Skeletal muscle tissue (tissue), 4 donors: Measurements from ENCODE around the gene ARHGAP44. TPM values are rescaled to one million over a fixed set of nuclear protein-coding genes. Genes with fewer than 3 reads are reported as not detected.

Experiments
- H3K27ac ChIP-seq: one replicate; pipeline ENCODE4 v1.7.0; 2013; ENCODE audit warnings: mild to moderate bottlenecking, low read depth, low read length, inconsistent platforms
- H3K27me3 ChIP-seq, 3 donors: one replicate each; pipeline ENCODE4 v1.7.0; 2013; ENCODE audit warnings: low read length in 3 of 3; ENCODE audit not compliant: control insufficient read depth in 3 of 3, insufficient read depth in 3 of 3
- H3K36me3 ChIP-seq, 3 donors: one replicate each; pipeline ENCODE4 v1.7.0; 2013; ENCODE audit warnings: low read length in 3 of 3; ENCODE audit not compliant: control insufficient read depth in 3 of 3, insufficient read depth in 3 of 3
- H3K4me1 ChIP-seq, 3 donors: one replicate each; pipeline ENCODE4 v1.7.0; 2013; ENCODE audit warnings: low read length in 3 of 3, mild to moderate bottlenecking in 3 of 3; ENCODE audit not compliant: control insufficient read depth in 3 of 3, insufficient read depth in 3 of 3
- H3K4me3 ChIP-seq, 3 donors: one replicate each; pipeline ENCODE4 v1.7.0; 2013; ENCODE audit warnings: low read length in 3 of 3
- H3K9ac ChIP-seq, 3 donors: one replicate each; pipeline ENCODE4 v1.7.0; 2013; ENCODE audit warnings: low read length in 3 of 3, mild to moderate bottlenecking in 3 of 3, moderate library complexity in 2 of 3, low read depth in 1 of 3
- H3K9me3 ChIP-seq, 3 donors: one replicate each; pipeline ENCODE4 v1.7.0; 2013; ENCODE audit warnings: low read length in 3 of 3; ENCODE audit not compliant: control insufficient read depth in 3 of 3
- total RNA-seq: library from RNA; depleted of rRNA; stranded (reverse); fragments of >200 nt; gene quantifications from one replicate; pipeline ENCODE4 v1.2.3, GENCODE V29; 2014
- donor health status: Osteomylitis.

ARHGAP44 gene
- total RNA-seq, 1 donor from 2014 or later = 3.7 TPM

DNA sequence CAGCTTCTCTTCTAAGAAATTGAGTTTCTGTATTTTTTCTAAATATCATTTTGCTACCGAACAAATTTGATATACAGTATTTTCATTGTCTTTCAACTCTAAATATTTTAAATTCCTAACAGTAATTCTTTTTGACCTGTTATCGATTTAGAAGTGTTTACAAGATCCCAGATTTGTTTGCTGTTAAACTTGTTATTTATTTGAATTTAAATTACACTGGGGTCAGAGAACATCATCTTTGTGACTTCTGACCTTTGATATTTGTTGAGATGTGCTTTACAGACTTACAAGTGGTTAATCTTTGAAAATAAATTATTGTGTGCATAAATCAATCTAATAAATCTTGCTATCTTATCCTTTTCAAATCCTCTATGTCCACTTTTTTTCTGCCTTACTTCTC, 94.2 kb downstream of the ARHGAP44 start:
- H3K9ac ChIP-seq = no peak overlapping the region
- H3K36me3 ChIP-seq = no peaks in the 10 kb centered on the region
- H3K9me3 ChIP-seq = no peaks in the 10 kb centered on the region
- no peak overlapping the region for H3K27ac ChIP-seq
- H3K4me1 ChIP-seq = no peaks in the 10 kb centered on the region
- no peak overlapping the region for H3K4me3 ChIP-seq
- no peaks in the 10 kb centered on the region for H3K27me3 ChIP-seq

DNA sequence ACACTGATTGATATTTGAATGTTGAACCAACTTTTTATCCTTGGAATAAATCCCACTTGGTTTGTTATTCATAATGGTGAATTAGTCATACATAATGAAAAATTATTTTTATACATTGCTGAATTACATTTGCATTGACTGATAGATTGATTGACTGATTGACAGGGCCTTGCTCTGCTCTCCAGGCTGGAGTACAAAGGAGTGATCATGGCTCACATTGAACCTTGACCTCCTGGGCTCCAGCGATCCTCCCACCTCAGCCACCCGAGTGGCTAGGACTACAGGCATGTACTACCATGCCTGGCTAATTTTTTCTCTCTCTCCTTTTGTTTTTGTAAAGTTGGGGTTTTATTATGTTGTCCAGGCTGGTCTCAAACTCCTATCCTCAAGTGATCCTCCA, 97.8 kb downstream of the ARHGAP44 start:
- Histone ChIP-seq H3K27ac (no peak overlapping the region), H3K36me3 (no peaks in the 10 kb centered on the region), H3K4me1 (no peaks in the 10 kb centered on the region), H3K9me3 (no peaks in the 10 kb centered on the region), H3K27me3 (no peaks in the 10 kb centered on the region), H3K4me3 (no peak overlapping the region), H3K9ac (no peak overlapping the region)

DNA sequence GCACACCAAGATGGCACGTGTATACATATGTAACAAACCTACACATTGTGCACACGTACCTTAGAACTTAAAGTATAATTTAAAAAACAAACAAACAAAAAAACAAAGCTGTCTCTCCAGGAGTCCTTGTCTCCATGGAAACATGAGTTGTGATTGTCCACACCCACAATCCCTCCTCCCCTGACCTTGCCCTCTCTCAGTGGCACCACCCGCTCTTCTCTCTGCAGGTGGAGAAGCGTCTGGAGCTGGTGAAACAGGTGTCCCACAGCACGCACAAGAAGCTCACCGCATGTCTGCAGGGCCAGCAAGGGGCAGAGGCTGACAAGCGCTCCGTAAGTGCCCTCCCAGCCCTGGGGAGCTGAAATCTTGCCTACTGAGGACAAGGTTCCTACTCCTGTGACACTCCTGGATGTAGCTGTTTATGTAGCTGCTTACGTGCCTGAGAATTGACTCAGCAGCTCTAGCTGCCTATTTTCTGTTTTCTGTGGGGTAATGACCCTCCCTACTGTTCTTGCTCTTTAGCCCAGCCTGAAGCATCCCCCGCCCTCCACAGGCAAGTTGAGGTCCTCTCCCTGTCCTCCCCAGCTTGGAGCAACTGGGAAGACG, 107.0 kb downstream of the ARHGAP44 start:
- H3K4me1 ChIP-seq = no peaks in the 10 kb centered on the region
- H3K27ac ChIP-seq = no peak overlapping the region
- H3K27me3 ChIP-seq = no peaks in the 10 kb centered on the region
- no peak overlapping the region for H3K4me3 ChIP-seq
- no peak overlapping the region for H3K9ac ChIP-seq
- H3K9me3 ChIP-seq = peaks cover 0 to 3% (median 3%) of the 10 kb centered on the region in 3 donors
- peaks cover 0 to 2% (median 0%) of the 10 kb centered on the region in 3 donors for H3K36me3 ChIP-seq

DNA sequence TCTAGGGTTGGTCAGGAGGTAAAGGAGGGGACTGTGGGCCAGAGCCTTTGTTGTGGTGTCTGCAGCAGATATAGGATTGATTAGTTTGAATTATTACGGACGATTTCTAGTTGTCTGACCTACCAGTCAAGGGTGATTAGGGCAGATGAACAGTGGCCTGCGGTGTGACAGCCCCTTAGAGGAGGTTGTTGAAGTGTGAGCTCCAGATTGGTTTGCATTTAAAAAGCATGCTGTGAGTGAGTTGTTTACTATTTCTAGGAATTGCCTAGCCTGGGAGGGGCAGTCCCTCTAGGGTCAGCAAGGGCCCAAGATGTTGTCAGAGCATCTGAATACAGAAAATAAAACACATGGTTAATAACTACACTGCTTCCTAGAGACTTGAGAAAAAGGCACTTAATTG, 108.8 kb downstream of the ARHGAP44 start:
- Histone ChIP-seq H3K36me3 (peaks cover 0 to 2% (median 0%) of the 10 kb centered on the region in 3 donors), H3K9ac (no peak overlapping the region)

DNA sequence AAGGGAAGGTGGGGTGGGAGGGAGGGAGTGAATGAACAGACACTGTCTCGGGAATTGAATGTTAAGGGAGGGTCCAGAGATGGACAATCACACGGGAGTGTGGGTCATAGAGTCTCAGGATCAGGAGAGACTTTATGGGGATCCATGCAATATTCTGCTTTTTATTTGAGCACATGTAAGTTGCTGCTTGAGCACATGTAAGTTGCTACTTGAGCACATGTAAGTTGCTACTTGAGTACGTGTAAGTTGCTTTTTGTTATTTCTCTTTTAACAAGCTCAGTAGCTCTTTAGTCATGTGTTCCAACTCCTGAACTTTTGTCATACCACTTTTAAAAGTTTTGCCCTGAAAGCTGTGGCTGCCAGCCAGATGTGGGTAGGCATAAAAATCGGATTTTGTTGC, 110.3 kb downstream of the ARHGAP44 start:
- Histone ChIP-seq H3K36me3 (peaks cover 0 to 2% (median 0%) of the 10 kb centered on the region in 3 donors), H3K4me3 (no peak overlapping the region), H3K27ac (no peak overlapping the region)

More for the DNA sequence above, 108.8 kb downstream of the ARHGAP44 start:
- Histone ChIP-seq H3K9me3 (peaks cover 0 to 3% (median 3%) of the 10 kb centered on the region in 3 donors), H3K4me1 (no peaks in the 10 kb centered on the region), H3K27ac (no peak overlapping the region), H3K4me3 (no peak overlapping the region), H3K27me3 (no peaks in the 10 kb centered on the region)

DNA sequence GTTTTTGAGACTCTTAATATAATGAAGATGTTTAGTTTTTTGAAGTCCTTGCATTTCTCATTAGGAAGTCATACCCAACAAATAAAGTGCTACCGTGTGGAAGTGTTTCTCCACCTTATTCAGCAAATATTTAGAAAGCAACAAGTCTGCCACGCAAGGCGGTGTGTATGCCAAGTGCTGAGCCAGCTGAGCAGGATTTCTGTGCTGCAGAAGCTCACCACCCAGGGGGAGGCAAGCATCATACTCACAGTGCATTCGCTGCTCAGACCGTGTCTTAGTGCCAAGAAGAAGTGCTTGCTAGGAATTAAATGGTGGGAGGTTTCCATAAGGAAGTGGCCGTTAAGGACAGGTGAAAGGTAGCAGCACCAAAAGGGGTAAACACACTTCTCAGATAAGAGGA, 111.2 kb downstream of the ARHGAP44 start:
- no peak overlapping the region for H3K4me3 ChIP-seq
- H3K4me1 ChIP-seq = no peaks in the 10 kb centered on the region
- H3K36me3 ChIP-seq = peaks cover 0 to 2% (median 0%) of the 10 kb centered on the region in 3 donors
- no peak overlapping the region for H3K27ac ChIP-seq
- no peak overlapping the region for H3K9ac ChIP-seq
- H3K27me3 ChIP-seq = no peaks in the 10 kb centered on the region
- H3K9me3 ChIP-seq = peaks cover 0 to 3% (median 0%) of the 10 kb centered on the region in 3 donors

More for the DNA sequence above, 110.3 kb downstream of the ARHGAP44 start:
- Histone ChIP-seq H3K4me1 (no peaks in the 10 kb centered on the region), H3K27me3 (no peaks in the 10 kb centered on the region), H3K9me3 (peaks cover 0 to 3% (median 0%) of the 10 kb centered on the region in 3 donors), H3K9ac (no peak overlapping the region)

DNA sequence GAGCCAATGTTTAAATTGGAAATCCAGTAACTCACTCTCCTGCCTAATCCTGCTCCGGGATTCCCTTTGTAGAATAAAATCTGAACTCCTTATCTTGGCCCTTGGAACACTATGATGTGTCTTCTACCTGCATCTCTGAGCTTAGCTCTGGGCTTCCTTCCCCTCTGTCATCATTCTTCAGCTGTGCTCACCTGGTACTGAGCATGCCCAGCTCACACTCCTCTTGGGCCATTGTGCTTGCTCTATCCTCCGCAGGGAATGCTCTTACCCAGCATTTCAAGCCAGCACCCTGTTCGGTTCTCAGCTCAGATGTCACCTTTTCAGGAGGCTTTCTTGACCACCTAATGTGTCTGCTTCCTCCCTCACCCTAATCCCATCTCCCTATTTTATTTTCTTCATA, 112.7 kb downstream of the ARHGAP44 start:
- H3K9me3 ChIP-seq = peaks cover 0 to 3% (median 0%) of the 10 kb centered on the region in 3 donors
- no peaks in the 10 kb centered on the region for H3K4me1 ChIP-seq
- H3K27me3 ChIP-seq = no peaks in the 10 kb centered on the region
- H3K4me3 ChIP-seq = no peak overlapping the region
- peaks cover 0 to 2% (median 0%) of the 10 kb centered on the region in 3 donors for H3K36me3 ChIP-seq
- H3K9ac ChIP-seq = no peak overlapping the region
- no peak overlapping the region for H3K27ac ChIP-seq

DNA sequence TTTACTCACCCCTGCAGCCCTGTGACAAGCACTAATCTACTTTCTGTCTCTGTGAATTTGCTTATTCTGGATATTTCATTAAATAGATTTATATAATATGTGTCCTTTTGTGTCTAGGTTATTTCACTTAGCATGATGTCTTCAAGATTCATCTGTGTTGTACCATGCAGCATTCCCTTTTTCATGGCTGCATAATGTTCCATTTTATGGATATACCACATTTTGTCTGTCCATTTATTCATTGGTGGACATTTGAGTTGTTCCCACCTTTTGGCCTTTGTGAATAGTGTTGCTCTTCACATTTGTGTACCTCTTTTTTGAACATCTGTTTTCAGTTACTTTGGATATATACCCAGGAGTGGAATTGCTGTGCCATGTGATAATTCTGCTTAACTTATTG, 118.2 kb downstream of the ARHGAP44 start:
- H3K27ac ChIP-seq = no peak overlapping the region
- no peaks in the 10 kb centered on the region for H3K4me1 ChIP-seq
- H3K9ac ChIP-seq = no peak overlapping the region
- no peaks in the 10 kb centered on the region for H3K27me3 ChIP-seq
- H3K9me3 ChIP-seq = no peaks in the 10 kb centered on the region
- H3K4me3 ChIP-seq = no peak overlapping the region
- H3K36me3 ChIP-seq = no peaks in the 10 kb centered on the region

DNA sequence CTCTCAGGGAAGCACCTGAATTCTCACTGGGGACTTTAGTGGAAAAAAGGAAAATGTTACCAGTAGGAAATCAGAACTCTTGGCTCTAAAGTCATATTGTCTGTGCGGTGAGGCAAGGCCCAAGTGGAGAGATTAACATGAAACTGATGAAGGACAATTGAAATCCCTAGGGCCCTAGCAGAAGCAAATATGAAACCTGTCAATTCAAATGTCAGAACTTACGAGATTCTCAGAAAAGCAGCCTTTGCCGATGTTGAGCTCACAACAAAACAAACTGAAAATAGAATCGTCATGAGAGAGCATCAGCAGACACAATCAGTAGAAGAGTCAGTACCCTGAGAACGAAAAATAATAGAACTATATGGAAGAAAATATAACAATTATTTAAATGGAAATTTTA, 119.7 kb downstream of the ARHGAP44 start:
- no peaks in the 10 kb centered on the region for H3K27me3 ChIP-seq
- no peak overlapping the region for H3K9ac ChIP-seq
- no peak overlapping the region for H3K4me3 ChIP-seq
- no peaks in the 10 kb centered on the region for H3K9me3 ChIP-seq
- no peaks in the 10 kb centered on the region for H3K36me3 ChIP-seq
- H3K4me1 ChIP-seq = no peaks in the 10 kb centered on the region
- no peak overlapping the region for H3K27ac ChIP-seq

DNA sequence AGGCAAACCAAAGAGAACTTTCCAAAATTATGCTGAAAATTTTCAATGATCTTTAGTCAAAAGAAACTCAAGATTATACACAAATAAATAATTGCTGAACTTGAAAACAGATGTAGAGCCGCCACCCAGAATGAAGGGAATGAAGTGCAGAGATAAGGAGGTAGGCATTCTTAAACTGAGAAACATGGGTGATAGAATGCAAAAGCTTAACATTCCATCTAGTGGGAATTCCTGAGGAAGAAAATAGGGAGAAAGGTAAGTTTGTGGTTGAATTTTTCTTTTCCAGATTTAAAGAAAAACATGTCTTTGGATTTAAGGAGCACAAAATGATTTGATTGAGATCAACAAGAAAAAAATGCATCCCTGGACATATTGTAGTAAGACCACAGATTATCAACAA, 120.2 kb downstream of the ARHGAP44 start:
- H3K27ac ChIP-seq = no peak overlapping the region
- H3K27me3 ChIP-seq = no peaks in the 10 kb centered on the region
- no peaks in the 10 kb centered on the region for H3K36me3 ChIP-seq
- H3K4me1 ChIP-seq = no peaks in the 10 kb centered on the region
- H3K9ac ChIP-seq = no peak overlapping the region
- H3K4me3 ChIP-seq = no peak overlapping the region
- no peaks in the 10 kb centered on the region for H3K9me3 ChIP-seq
